Thoracic aorta endothelial cell (primary cell): ENCODE results near the gene IMP4. TPM values are rescaled to one million over a fixed set of nuclear protein-coding genes. Genes with fewer than 3 reads are reported as not detected.

ENCODE experiments used
- small RNA-seq: library from RNA; depleted of rRNA; stranded (forward); fragments of <200 nt; gene quantifications from one replicate; pipeline ENCODE3, GENCODE V24; 2012
- total RNA-seq: library from RNA; depleted of rRNA; stranded (reverse); fragments of >200 nt; gene quantifications from 2 replicates; pipeline ENCODE4 v1.2.3, GENCODE V29; 2012

IMP4 gene, protein sequence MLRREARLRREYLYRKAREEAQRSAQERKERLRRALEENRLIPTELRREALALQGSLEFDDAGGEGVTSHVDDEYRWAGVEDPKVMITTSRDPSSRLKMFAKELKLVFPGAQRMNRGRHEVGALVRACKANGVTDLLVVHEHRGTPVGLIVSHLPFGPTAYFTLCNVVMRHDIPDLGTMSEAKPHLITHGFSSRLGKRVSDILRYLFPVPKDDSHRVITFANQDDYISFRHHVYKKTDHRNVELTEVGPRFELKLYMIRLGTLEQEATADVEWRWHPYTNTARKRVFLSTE
- total RNA-seq, result 98.8 and 114 TPM in 2 replicates

GRCh38 chr2:130342533-130343275 is at the start of gene IMP4:
Gene IMP4 (plus strand): TSS chr2:130342897. CDS start chr2:130342933, 36 bp downstream.

DNA sequence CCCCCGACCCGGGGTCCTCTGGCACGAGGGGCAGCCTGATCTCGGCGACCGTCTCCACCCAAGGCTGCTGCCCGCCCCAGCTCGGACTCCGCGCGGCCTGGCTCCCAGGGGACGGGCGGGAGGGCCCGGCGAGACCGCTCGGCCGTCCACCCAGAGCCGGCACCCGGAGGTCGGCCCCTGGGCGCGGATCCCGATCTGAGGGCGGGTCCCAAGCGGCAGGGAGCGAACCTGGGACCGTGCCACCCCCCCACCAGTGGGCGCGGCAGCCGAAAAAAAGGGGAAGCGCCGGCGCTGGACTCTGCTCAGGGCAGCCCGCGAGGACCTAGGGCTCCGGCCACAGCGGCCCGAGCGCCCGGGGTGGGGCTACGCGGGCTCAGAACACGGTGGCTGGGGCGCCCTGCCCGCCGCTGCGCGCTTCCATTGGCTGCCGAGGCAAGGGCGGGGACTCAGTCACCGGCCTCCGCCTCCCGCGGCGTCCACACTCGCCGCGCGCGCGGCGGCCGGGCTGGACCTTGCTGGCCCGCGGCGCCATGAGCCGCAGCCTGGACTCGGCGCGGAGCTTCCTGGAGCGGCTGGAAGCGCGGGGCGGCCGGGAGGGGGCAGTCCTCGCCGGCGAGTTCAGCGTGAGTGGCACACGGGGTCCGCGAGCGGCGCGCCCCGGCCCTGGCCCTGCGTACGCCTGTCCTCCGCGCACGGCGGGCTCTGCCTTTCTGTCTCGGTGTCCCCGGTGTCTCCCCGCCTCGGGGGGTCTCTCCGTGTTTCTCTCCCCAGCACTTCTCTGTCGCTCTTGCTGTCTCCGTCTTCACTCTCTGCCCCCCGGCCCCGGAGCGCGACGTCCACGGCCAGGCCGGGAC is 13.1 kb downstream of the IMP4 start, which contains the start of gene PTPN18:
Gene PTPN18 (plus strand): TSS at position 479 of the 854 bp plus-strand sequence. CDS start 52 bp downstream, at position 531.

Small RNA genes within 50 kb of the gene (small RNA-seq; reads per million reads assigned to genes)
- gene AC132479.1, result not detected

Other genes starting within 250 kb of the IMP4 start
- gene POTEF, start 213.7 kb upstream of the IMP4 start, total RNA-seq, result 0.13 TPM in 1 of 2 replicates, not detected in the other
- gene CCDC74B, start 197.8 kb upstream of the IMP4 start, total RNA-seq, result 0.66 and 0.86 TPM in 2 replicates
- gene SMPD4, start 161.3 kb upstream of the IMP4 start, total RNA-seq, result 29.5 and 44.8 TPM in 2 replicates
- gene MZT2B, start 160.6 kb upstream of the IMP4 start, total RNA-seq, result 85.7 and 109 TPM in 2 replicates
- gene TUBA3E, start 144.5 kb upstream of the IMP4 start, total RNA-seq, result not detected in 2 replicates
- 23.3 and 48.5 TPM in 2 replicates for gene PTPN18, start 13.2 kb downstream of the IMP4 start, total RNA-seq
- 0.07 and 0.66 TPM in 2 replicates for gene POTEI, start 166.4 kb downstream of the IMP4 start, total RNA-seq
- not detected in 2 replicates for gene CFC1B, start 178.3 kb downstream of the IMP4 start, total RNA-seq